Left ventricle myocardium inferior (tissue), 1 donor: ENCODE results near the gene EPB41L1. TPM values are rescaled to one million over a fixed set of nuclear protein-coding genes. Genes with fewer than 3 reads are reported as not detected.

Experiments
- DNase-seq: peaks from one replicate; pipeline ENCODE4 v3.0.0-alpha.2; 2020
- H3K27ac ChIP-seq: fragments of 200-600 bp; replicated peaks from 2 replicates; pipeline ENCODE4 v1.8.0; 2021
- H3K27me3 ChIP-seq: fragments of 200-600 bp; 2 replicates; pipeline ENCODE4 v1.8.0; 2021; ENCODE audit warnings: low read depth
- H3K36me3 ChIP-seq: fragments of 200-600 bp; 2 replicates; pipeline ENCODE4 v1.8.0; 2021
- H3K4me1 ChIP-seq: fragments of 200-600 bp; 2 replicates; pipeline ENCODE4 v1.8.0; 2021
- H3K4me3 ChIP-seq: fragments of 200-600 bp; 2 replicates; pipeline ENCODE4 v1.8.0; 2021; ENCODE audit warnings: mild to moderate bottlenecking, moderate library complexity
- H3K9me3 ChIP-seq: fragments of 200-600 bp; replicated peaks from 2 replicates; pipeline ENCODE4 v1.8.0; 2021
- CTCF ChIP-seq: fragments of 200-600 bp; IDR thresholded peaks from 2 replicates; pipeline ENCODE4 v1.8.0; 2021; ENCODE audit warnings: antibody characterized with exemption, mild to moderate bottlenecking, borderline replicate concordance
- intact Hi-C: fragments of 100-400 bp; cut with micrococcal nuclease; formaldehyde crosslinking; loops from one replicate; pipeline ENCODE4 v1.11.0; 2022
- total RNA-seq: library from RNA; stranded (reverse); fragmentation: NEBNext Ultra II Directional; extraction: Animal tissue kit (Norgen Biotek cat#: 25700); gene quantifications from one replicate; pipeline ENCODE4 v1.2.1, GENCODE V29; 2021
- donor health status: DM: no; HTN: yes; CAD: no; lungs with severe emphysema.

The EPB41L1 gene
- total RNA-seq, 1 donor from 2014 or later = 14.6 TPM

GRCh38 chr20:36145877-36146707 is 8.4 kb upstream of the EPB41L1 start:
- H3K27ac ChIP-seq = peak overlapping the region; percentile 75
- peak; percentile 72 for DNase-seq
- H3K36me3 ChIP-seq = no peaks in the 10 kb centered on the region
- no peaks in the 10 kb centered on the region for H3K27me3 ChIP-seq
- intact Hi-C loops = no loop called here
- H3K9me3 ChIP-seq = no peaks in the 10 kb centered on the region
- peaks cover 69% of the 10 kb centered on the region for H3K4me1 ChIP-seq
- no peak overlapping the region for H3K4me3 ChIP-seq
- no peak for TF ChIP-seq CTCF

GRCh38 chr20:36147690-36148089 is 6.8 kb upstream of the EPB41L1 start:
- no peak for TF ChIP-seq CTCF
- Histone ChIP-seq H3K4me1 (peaks cover 68% of the 10 kb centered on the region), H3K9me3 (no peaks in the 10 kb centered on the region), H3K27me3 (no peaks in the 10 kb centered on the region), H3K4me3 (no peak overlapping the region), H3K36me3 (no peaks in the 10 kb centered on the region), H3K27ac (peak overlapping the region; percentile 4)
- DNase-seq = no peak
- intact Hi-C loops = no loop called here

- Histone ChIP-seq H3K27ac (peak overlapping the region; percentile 4), H3K9me3 (no peaks in the 10 kb centered on the region), H3K27me3 (no peaks in the 10 kb centered on the region), H3K4me1 (peaks cover 76% of the 10 kb centered on the region), H3K36me3 (no peaks in the 10 kb centered on the region), H3K4me3 (no peak overlapping the region)
- intact Hi-C loops = no loop called here
- no peak for TF ChIP-seq CTCF
- no peak for DNase-seq
Observed at GRCh38 chr20:36148439-36148838, 6.1 kb upstream of the EPB41L1 start.

GRCh38 chr20:36149012-36149411 is 5.5 kb upstream of the EPB41L1 start:
- DNase-seq = no peak
- Histone ChIP-seq H3K27me3 (no peaks in the 10 kb centered on the region), H3K36me3 (no peaks in the 10 kb centered on the region), H3K4me3 (no peak overlapping the region), H3K27ac (peak overlapping the region; percentile 87), H3K9me3 (no peaks in the 10 kb centered on the region), H3K4me1 (peaks cover 81% of the 10 kb centered on the region)
- no peak for TF ChIP-seq CTCF
- intact Hi-C loops = no loop called here

GRCh38 chr20:36149469-36149868 is 5.1 kb upstream of the EPB41L1 start:
- peak overlapping the region; percentile 87 for H3K27ac ChIP-seq
- H3K4me3 ChIP-seq = no peak overlapping the region
- intact Hi-C loops = no loop called here
- peak; percentile 77 for DNase-seq
- H3K27me3 ChIP-seq = no peaks in the 10 kb centered on the region
- no peaks in the 10 kb centered on the region for H3K9me3 ChIP-seq
- no peaks in the 10 kb centered on the region for H3K36me3 ChIP-seq
- no peak for TF ChIP-seq CTCF
- H3K4me1 ChIP-seq = peaks cover 80% of the 10 kb centered on the region
